NCI-H2196 treated with DMSO at 0.1 percent for 48 hours (cell line): Measurements from ENCODE around the gene SREBF1.

Experiments
- DNase-seq: peaks from one replicate; lab custom pipeline; 2025; ENCODE audit not compliant: unreplicated experiment; lab: John Stamatoyannopoulos, UW

The SREBF1 gene

GRCh38 chr17:17797119-17797809, 39.5 kb downstream of the SREBF1 start:
- no peak for DNase-seq

DNA sequence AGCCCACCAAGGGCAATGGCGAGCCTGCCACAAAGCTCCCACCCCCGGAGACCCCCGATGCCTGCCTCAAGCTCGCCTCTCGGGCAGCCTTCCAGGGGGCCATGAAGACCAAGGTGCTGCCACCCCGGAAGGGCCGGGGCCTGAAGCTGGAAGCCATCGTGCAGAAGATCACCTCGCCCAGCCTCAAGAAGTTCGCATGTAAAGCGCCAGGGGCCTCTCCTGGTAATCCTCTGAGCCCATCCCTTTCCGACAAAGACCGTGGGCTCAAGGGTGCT, 40.1 kb downstream of the SREBF1 start:
- no peak for DNase-seq

GRCh38 chr17:17795946-17796786, 40.6 kb downstream of the SREBF1 start:
- DNase-seq, result no peak

DNA sequence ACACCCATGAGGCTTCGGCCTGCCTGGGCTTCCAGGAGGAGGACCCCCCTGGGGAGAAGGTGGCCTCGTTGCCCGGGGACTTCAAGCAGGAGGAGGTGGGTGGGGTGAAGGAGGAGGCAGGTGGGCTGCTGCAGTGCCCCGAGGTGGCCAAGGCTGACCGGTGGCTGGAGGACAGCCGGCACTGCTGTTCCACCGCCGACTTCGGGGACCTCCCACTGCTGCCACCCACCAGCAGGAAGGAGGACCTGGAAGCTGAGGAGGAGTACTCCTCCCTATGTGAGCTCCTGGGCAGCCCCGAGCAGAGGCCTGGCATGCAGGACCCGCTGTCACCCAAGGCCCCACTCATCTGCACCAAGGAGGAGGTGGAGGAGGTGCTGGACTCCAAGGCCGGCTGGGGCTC, 41.5 kb downstream of the SREBF1 start:
- no peak for DNase-seq

GRCh38 chr17:17794382-17794781, 42.4 kb downstream of the SREBF1 start:
- no peak for DNase-seq

- no peak for DNase-seq
Measured at GRCh38 chr17:17793378-17794214, 43.2 kb downstream of the SREBF1 start.

- no peak for DNase-seq
Measured at GRCh38 chr17:17792551-17793377, 44.0 kb downstream of the SREBF1 start.

GRCh38 chr17:17792037-17792550, 44.7 kb downstream of the SREBF1 start:
- no peak for DNase-seq

GRCh38 chr17:17790637-17791464, 45.9 kb downstream of the SREBF1 start:
- no peak for DNase-seq

- DNase-seq, result no peak
Measured at GRCh38 chr17:17789828-17790636, 46.8 kb downstream of the SREBF1 start.

DNA sequence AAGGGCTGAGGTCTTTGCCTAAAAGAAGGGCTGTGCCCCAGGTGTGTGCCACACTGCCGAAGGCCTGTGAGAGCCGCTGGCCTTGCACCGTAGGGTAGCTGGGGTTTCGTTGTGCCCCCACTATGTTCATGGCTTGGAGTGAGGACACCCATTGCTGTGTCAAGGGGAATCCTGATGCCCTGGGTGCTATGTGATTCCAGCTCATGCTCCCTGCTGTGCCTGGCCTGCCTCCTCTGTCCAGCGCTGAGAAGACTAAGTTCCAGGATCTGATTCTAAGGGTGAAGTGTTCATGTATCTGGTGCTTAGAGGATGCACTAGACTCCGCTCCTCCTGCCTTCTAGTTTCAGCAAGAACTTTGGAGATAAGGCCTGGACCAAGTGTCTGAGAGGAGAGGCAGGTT, 47.4 kb downstream of the SREBF1 start:
- no peak for DNase-seq

DNA sequence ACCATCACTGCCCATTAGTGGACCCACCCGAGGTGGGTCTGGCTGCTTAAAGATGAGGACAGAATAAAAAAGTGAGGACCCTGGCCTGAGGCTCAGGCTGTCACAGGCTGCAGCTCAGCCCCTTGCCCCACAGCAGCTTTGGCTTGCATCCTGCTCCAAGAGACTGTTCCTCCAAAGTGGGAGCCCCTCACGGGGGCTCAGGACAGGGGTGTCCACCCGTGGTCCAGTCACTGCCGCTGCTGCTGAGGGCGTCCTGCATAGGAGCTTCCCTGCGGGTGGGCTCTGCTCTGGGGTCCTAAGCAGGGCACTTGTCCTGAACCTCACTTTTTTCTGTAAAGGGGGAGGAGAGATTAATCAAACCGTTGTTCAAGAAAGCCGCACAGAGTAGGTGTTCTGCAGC, 47.8 kb downstream of the SREBF1 start:
- no peak for DNase-seq

GRCh38 chr17:17787568-17787967, 49.2 kb downstream of the SREBF1 start:
- no peak for DNase-seq

DNA sequence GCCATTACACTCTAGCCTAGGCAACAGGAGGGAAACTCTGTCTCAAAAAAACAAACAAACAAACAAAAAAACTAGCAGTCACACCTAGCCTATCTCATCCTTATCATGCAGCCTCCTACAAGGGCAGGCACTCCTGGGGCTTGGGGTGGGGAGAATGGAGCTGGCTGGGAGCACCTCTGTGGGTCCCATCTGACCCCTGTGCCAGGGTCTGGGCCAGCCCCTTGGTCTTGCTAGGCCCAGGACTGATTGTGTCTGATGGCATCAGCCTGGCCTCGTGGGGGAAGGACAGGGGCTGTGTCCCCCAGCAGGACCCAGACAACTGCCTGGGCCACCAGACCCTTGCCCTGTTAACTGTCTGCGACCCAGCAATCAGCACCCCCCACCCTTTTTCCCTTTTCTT, 49.8 kb downstream of the SREBF1 start:
- DNase-seq, result no peak

DNA sequence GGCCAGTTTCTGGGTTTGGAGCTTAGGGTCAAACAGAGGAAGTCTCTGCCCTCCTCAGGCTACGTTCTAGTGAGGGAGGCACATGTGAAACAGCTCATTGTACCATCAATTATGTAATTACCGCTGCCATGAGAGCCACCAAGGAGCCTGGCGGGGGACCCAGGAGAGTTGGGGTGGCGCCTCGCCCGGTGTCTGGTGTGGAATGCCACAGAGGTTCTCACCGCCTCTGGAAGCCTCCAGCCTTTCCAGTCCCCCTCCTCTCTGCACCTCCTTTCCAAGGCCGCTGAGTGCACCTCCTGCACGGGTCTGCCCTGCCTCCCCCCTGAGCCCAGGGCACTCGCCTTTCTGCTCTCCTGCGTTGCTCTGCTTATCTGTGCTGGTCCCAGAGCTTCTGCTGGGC, 51.4 kb downstream of the SREBF1 start:
- no peak for DNase-seq

GRCh38 chr17:17784657-17785267, 52.0 kb downstream of the SREBF1 start:
- DNase-seq, result no peak

DNA sequence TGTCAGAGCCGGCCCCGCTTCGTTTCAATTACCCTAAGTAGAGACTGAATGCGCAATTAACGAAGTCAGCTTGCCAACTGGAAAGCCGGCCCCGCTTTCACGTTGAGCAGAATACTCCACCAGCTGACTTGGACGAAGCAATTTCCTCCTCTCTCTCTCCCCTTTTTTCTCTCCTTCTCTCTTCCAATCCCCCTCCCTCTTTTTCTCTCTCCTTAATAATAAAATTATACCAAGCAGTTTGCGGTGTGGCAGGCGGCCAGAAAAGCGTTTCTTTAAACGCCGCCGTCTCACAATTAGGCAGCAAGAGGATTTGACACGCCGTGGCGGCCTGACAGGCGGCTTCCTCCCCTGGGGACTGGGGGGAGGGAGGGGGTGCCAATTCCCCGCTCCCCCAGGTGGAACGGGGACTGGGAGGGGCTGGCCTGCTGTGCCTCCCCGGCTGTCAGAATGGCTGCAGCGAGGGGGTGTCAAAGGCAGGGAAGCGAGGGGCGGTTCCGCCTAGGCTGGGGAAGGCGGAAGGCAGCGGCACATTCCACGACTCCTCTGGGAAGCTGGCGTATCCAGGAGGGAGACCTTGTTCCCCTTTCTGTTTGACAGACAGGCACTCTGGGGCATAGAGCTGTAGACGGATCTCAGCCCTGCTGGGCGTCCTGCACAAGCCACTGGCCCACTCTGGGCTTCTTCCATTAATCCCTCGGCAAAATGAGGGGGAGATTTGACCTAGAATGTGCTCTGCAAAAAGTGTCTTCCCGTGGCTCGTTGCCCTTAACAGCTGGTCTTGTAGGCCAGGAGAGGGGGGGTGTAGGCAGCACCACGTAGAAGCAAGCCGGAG, 52.7 kb downstream of the SREBF1 start:
- no peak for DNase-seq
